Brain microvascular endothelial cell (primary cell): Measurements from ENCODE around the gene PRDX5.
A peak's percentile ranks its signal among the peaks of the same experiment; 100 is the strongest.

Source experiments
- DNase-seq: peaks from one replicate; pipeline ENCODE4 v3.0.0-alpha.2; 2020
- H3K27ac ChIP-seq: fragments of 250-450 bp; sonication (Bioruptor Pico); 2 replicates; pipeline ENCODE4 v1.5.1; 2020; ENCODE audit warnings: mild to moderate bottlenecking, moderate library complexity
- H3K27me3 ChIP-seq: fragments of 250-450 bp; sonication (Bioruptor Pico); replicated peaks from 2 replicates; pipeline ENCODE4 v1.5.1; 2020; ENCODE audit warnings: mild to moderate bottlenecking
- H3K36me3 ChIP-seq: fragments of 250-450 bp; sonication (Bioruptor Pico); replicated peaks from 2 replicates; pipeline ENCODE4 v1.5.1; 2020; ENCODE audit warnings: mild to moderate bottlenecking
- H3K4me3 ChIP-seq: 2 replicates; pipeline ENCODE4 v1.5.1; 2011; ENCODE audit warnings: low read depth, mild to moderate bottlenecking, control low read depth, low read length, moderate library complexity
- CTCF ChIP-seq: IDR thresholded peaks from 2 replicates; pipeline ENCODE4 v1.5.1; 2011; ENCODE audit warnings: low read depth, mild to moderate bottlenecking, moderate library complexity, low read length, control low read depth, inconsistent platforms; ENCODE audit errors: missing control alignments
- in situ Hi-C: cut with HindIII; loops from 2 replicates; pipeline ENCODE4 v1.10.0; 2017; ENCODE audit warnings: low sequenced_read_pairs, low pct_ligation_motif_present

The PRDX5 gene

GRCh38 chr11:64298966-64299846 is 18.7 kb upstream of the PRDX5 start:
- Histone ChIP-seq H3K27me3 (peaks cover 53% of the 10 kb centered on the region), H3K36me3 (no peaks in the 10 kb centered on the region), H3K27ac (no peak overlapping the region), H3K4me3 (no peak overlapping the region)
- TF ChIP-seq CTCF: no peak
- no peak for DNase-seq
- in situ Hi-C loops: no loop called here

- TF ChIP-seq CTCF: peak; percentile 14
- in situ Hi-C loops: no loop called here
- no peak within 1 kb of the TSS for H3K27ac ChIP-seq
- no peaks in the 10 kb centered on the region for H3K36me3 ChIP-seq
- no peak for DNase-seq
- peak within 1 kb of the TSS; percentile 39 for H3K4me3 ChIP-seq
- H3K27me3 ChIP-seq: peaks cover 50% of the 10 kb centered on the region
Observed at GRCh38 chr11:64299847-64300648, 17.9 kb upstream of the PRDX5 start, which contains the start of gene CATSPERZ. Gene CATSPERZ (plus strand): TSS chr11:64300358. CDS start chr11:64300411, 53 bp downstream.

- Histone ChIP-seq H3K36me3 (no peaks in the 10 kb centered on the region), H3K27ac (no peak overlapping the region), H3K4me3 (no peak overlapping the region), H3K27me3 (peaks cover 20% of the 10 kb centered on the region)
- TF ChIP-seq CTCF: no peak
- in situ Hi-C loops: no loop called here
- no peak for DNase-seq
Observed at GRCh38 chr11:64303109-64304031, 14.6 kb upstream of the PRDX5 start.

- in situ Hi-C loops: no loop called here
- peaks cover 16% of the 10 kb centered on the region for H3K27me3 ChIP-seq
- TF ChIP-seq CTCF: no peak
- no peak overlapping the region for H3K27ac ChIP-seq
- H3K36me3 ChIP-seq: no peaks in the 10 kb centered on the region
- no peak for DNase-seq
- peak overlapping the region; percentile 54 for H3K4me3 ChIP-seq
Observed at GRCh38 chr11:64304032-64304315, 13.9 kb upstream of the PRDX5 start.

GRCh38 chr11:64304316-64305072 is 13.4 kb upstream of the PRDX5 start:
- Histone ChIP-seq H3K27ac (peak overlapping the region; percentile 59), H3K4me3 (peak overlapping the region; percentile 54), H3K27me3 (peaks cover 11% of the 10 kb centered on the region), H3K36me3 (no peaks in the 10 kb centered on the region)
- in situ Hi-C loops: no loop called here
- peak; percentile 91 for DNase-seq
- peak; percentile 91 for TF ChIP-seq CTCF
